Measurements from ENCODE around the gene BRD7. TPM values are rescaled to one million over a fixed set of nuclear protein-coding genes. Genes with fewer than 3 reads are reported as not detected.

Gene BRD7
- total and polyA plus RNA-seq, 3 donors from 2014 or later: 79.2 to 110 (median 96.0) TPM

- intact Hi-C loops (cut with DNase I; ENCODE audit: low total_unique reads): loop anchor here (10.0 kb wide), 1 partner anchor 119 kb away; no protein-coding TSS in a partner anchor
- H3K9me3 ChIP-seq: no peaks in the 10 kb centered on the region
- no peak for TF ChIP-seq POLR2A (IDR thresholded peaks at IDR 0.05)
- TF ChIP-seq, protein P1, sequence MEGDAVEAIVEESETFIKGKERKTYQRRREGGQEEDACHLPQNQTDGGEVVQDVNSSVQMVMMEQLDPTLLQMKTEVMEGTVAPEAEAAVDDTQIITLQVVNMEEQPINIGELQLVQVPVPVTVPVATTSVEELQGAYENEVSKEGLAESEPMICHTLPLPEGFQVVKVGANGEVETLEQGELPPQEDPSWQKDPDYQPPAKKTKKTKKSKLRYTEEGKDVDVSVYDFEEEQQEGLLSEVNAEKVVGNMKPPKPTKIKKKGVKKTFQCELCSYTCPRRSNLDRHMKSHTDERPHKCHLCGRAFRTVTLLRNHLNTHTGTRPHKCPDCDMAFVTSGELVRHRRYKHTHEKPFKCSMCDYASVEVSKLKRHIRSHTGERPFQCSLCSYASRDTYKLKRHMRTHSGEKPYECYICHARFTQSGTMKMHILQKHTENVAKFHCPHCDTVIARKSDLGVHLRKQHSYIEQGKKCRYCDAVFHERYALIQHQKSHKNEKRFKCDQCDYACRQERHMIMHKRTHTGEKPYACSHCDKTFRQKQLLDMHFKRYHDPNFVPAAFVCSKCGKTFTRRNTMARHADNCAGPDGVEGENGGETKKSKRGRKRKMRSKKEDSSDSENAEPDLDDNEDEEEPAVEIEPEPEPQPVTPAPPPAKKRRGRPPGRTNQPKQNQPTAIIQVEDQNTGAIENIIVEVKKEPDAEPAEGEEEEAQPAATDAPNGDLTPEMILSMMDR (IDR thresholded peaks at IDR 0.05): no peak
- no peak overlapping the region for H3K4me3 ChIP-seq
- no peak for DNase-seq
- H3K4me1 ChIP-seq: peaks cover 9% of the 10 kb centered on the region
- H3K27ac ChIP-seq: no peak overlapping the region
- 85 to 94% methylated on average over 10 of the region's 10 CpGs for WGBS, 2 donors
- no peaks in the 10 kb centered on the region for H3K27me3 ChIP-seq
- H3K36me3 ChIP-seq (ENCODE audit: low read depth, missing control alignments): no peaks in the 10 kb centered on the region
Observed at GRCh38 chr16:50363656-50364055, 5.1 kb downstream of the BRD7 start.

DNA sequence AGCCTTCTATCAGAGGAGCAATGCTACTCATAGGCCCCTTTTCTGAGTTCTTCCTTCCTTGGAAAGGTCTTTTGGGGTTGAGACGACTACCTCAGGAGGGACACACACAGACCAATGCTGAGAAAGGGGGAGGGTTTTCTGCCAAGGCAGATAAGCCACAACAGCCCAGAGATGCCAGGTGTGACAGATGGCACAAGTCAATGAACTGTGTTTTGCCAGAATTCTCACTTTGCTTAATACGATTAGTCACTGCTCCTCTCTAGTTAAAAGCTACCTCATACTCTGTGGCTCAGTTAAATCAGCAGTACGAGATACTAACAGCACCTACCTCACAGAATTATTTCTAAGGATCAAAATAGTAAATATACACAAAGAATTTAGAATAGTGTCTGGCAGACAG is 8.0 kb downstream of the BRD7 start:
- no peaks in the 10 kb centered on the region for H3K36me3 ChIP-seq (ENCODE audit: low read depth, missing control alignments)
- no peaks in the 10 kb centered on the region for H3K9me3 ChIP-seq
- no peaks in the 10 kb centered on the region for H3K4me1 ChIP-seq
- TF ChIP-seq, protein P1 (IDR thresholded peaks at IDR 0.05): no peak
- no peak for TF ChIP-seq POLR2A (IDR thresholded peaks at IDR 0.05)
- H3K4me3 ChIP-seq: no peak overlapping the region
- intact Hi-C loops (cut with DNase I; ENCODE audit: low total_unique reads): loop anchor here (10.0 kb wide), 1 partner anchor 116 kb away; no protein-coding TSS in a partner anchor
- no peak for DNase-seq
- no peak overlapping the region for H3K27ac ChIP-seq
- H3K27me3 ChIP-seq: no peaks in the 10 kb centered on the region
- 72% methylated on average over 3 of the region's 3 CpGs for WGBS, 2 donors

DNA sequence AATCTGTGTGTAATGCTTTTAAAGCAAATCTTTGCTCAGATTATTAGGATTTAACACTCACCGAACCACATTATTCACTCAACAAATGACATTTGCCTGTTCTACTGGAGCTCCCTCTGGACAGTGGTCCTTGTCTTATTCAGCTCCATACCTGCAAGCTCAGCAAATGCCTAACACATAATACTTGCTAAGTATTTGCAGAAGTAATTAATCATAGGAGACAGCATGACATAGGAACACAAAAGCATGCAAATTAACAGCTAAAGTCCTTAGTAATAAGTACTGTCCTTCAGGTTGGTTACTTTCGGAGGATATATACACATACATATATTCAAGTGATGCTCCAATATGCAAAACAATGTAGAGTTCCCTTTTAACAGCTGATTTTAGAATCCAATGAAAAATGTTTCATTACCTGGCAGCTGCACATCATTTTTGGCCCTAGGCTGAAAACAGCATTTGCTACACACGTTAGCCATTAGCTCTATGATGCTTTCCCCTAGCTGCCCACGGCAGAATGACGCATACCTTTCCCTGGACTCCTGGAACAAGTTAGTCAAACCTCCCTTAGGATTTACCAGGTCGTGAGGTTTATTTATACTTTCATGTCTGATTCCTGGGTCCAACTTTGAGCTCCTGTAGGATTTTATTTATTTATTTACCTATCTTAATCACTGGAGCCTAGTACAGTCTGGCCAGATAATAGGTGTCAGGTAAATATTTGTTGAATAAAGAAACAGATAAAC is 8.6 kb downstream of the BRD7 start:
- H3K27ac ChIP-seq: no peak overlapping the region
- 79 to 80% methylated on average over 6 of the region's 6 CpGs for WGBS, 2 donors
- H3K4me3 ChIP-seq: no peak overlapping the region
- no peaks in the 10 kb centered on the region for H3K36me3 ChIP-seq (ENCODE audit: low read depth, missing control alignments)
- H3K27me3 ChIP-seq: no peaks in the 10 kb centered on the region
- intact Hi-C loops (cut with DNase I; ENCODE audit: low total_unique reads): loop anchor here (10.0 kb wide), 1 partner anchor 115 kb away; no protein-coding TSS in a partner anchor
- H3K9me3 ChIP-seq: no peaks in the 10 kb centered on the region
- TF ChIP-seq, protein P1 (IDR thresholded peaks at IDR 0.05): no peak
- TF ChIP-seq POLR2A (IDR thresholded peaks at IDR 0.05): no peak
- no peak for DNase-seq
- H3K4me1 ChIP-seq: no peaks in the 10 kb centered on the region

- no peaks in the 10 kb centered on the region for H3K27me3 ChIP-seq
- no peak overlapping the region for H3K4me3 ChIP-seq
- DNase-seq: no peak
- 29 to 42% methylated on average over 1 of the region's 1 CpG for WGBS, 2 donors
- H3K36me3 ChIP-seq (ENCODE audit: low read depth, missing control alignments): no peaks in the 10 kb centered on the region
- TF ChIP-seq, protein P1 (IDR thresholded peaks at IDR 0.05): no peak
- TF ChIP-seq POLR2A (IDR thresholded peaks at IDR 0.05): no peak
- no peaks in the 10 kb centered on the region for H3K9me3 ChIP-seq
- no peaks in the 10 kb centered on the region for H3K4me1 ChIP-seq
- no peak overlapping the region for H3K27ac ChIP-seq
- intact Hi-C loops (cut with DNase I; ENCODE audit: low total_unique reads): loop anchor here (10.0 kb wide), 2 partner anchors 115 to 145 kb away; no protein-coding TSS in a partner anchor
Observed at GRCh38 chr16:50359626-50360025, 9.2 kb downstream of the BRD7 start.

Data from testis (tissue), 3 donors.